VCaP (cell line): ENCODE results near the gene BZW1.

Experiments used
- H3K27ac ChIP-seq: fragments of 450-650 bp; 2 replicates; pipeline ENCODE4 v1.5.1; 2017
- TF ChIP-seq, protein P1 (sequence below): fragments of 450-650 bp; conservative IDR thresholded peaks from 2 replicates; pipeline ENCODE4 v1.5.1; 2017; ENCODE audit warnings: mild to moderate bottlenecking, moderate library complexity

BZW1 gene

DNA sequence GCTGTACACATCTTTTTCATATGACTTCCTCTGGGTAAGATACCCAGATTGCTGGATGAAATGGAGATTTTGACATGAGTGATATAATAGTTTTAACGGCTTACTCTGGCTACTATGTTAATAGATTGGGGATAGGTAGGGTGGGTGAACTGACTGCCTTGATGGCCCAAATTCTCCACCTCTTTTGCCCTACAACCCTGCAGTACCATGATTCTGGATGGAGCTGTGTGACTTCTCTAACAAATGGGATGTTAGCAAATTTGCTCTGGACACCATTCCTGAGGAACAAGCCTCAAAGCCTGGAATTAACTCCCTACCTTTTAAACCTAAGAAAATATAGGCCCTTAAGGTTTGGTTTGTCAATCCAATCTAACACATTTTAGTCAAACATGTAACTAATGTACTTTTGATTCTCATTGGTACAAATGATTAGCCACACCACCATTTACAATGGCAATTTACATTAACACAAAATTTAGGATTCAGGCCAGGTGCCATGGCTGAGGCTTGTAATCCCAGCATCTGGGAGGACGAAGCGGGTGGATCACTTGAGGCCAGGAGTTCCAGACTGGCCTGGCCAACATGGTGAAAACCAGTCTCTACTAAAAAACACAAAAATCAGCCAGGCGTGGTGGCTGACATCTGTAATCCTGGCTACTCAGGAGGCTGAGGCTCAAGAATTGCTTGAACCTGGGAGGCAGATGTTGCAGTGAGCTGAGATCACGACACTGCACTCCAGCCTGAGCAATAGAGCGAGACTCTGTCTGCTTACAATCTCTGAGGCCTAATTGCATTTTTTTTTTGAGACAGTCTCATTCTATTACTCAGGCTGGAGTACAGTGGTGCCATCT, 39.9 kb downstream of the BZW1 start:
- TF ChIP-seq, protein P1, sequence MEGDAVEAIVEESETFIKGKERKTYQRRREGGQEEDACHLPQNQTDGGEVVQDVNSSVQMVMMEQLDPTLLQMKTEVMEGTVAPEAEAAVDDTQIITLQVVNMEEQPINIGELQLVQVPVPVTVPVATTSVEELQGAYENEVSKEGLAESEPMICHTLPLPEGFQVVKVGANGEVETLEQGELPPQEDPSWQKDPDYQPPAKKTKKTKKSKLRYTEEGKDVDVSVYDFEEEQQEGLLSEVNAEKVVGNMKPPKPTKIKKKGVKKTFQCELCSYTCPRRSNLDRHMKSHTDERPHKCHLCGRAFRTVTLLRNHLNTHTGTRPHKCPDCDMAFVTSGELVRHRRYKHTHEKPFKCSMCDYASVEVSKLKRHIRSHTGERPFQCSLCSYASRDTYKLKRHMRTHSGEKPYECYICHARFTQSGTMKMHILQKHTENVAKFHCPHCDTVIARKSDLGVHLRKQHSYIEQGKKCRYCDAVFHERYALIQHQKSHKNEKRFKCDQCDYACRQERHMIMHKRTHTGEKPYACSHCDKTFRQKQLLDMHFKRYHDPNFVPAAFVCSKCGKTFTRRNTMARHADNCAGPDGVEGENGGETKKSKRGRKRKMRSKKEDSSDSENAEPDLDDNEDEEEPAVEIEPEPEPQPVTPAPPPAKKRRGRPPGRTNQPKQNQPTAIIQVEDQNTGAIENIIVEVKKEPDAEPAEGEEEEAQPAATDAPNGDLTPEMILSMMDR = no peak
- H3K27ac ChIP-seq = no peak overlapping the region

DNA sequence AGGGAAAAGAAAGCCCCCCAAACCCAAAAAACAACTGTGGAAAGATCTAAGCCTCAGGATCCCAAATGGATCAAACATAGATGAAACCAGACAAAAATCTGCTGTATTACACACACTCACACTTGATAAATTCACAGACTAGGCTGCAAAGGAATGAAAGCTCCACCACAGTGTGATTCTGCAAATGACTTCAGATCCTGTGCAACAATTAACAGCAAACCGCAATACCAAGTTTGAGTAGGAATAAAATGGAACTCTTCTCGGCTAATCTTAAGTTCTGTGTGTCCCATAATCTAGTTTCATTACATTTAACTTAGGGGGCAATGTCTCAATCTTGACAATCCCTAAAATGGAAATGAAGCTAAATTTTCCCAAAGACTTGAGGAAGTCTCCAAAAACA, 40.9 kb downstream of the BZW1 start:
- no peak overlapping the region for H3K27ac ChIP-seq
- TF ChIP-seq, protein P1 = no peak

DNA sequence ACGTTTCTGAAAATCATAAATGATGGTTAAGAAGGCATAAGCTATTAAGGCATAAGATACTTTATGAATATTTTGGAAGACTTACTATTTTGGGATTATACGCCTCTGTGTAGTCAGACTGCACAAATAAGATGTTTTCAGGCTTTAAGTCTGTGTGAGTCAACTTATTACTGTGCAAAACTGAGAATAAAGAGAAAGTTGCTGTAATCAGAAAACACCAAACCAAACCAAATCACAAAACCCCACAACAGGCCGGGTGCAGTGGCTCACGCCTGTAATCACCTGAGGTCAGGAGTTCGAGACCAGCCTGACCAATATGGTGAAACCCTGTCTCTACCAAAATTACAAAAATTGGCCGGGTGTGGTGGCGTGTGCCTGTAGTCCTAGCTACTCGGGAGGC, 45.1 kb downstream of the BZW1 start:
- TF ChIP-seq, protein P1 = no peak
- H3K27ac ChIP-seq = no peak overlapping the region

DNA sequence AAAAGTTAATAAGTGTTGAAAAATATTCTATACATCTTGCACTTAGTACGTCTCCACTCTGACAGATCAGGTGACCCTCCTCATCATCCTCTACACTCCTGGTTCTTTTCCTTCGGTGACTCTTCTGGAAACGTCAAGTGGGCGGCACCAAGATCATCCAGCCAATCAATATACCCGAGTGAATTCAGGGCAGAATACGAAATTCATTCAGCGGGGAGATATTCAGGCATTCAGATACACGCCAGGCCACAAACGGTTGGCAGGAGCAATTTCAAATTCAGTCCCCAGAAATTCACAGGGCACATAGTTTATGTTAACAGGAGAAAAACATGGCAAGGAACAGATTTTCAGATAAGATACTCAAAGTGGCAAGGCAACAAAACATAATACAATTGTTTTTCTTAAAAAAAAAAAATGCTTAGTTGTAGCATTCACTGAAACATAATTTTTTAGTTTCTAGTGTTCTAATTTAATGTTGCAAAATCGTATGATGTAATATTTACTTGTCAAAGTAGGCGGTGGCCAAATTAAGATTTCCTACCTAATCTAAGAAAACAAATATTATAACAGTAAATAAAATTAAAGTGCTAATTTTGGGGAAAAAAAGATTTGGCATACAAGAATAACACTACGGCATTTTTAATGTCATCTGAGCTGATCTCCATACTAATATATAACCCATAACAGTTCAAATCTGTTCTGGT, 48.5 kb downstream of the BZW1 start:
- TF ChIP-seq, protein P1 = no peak

DNA sequence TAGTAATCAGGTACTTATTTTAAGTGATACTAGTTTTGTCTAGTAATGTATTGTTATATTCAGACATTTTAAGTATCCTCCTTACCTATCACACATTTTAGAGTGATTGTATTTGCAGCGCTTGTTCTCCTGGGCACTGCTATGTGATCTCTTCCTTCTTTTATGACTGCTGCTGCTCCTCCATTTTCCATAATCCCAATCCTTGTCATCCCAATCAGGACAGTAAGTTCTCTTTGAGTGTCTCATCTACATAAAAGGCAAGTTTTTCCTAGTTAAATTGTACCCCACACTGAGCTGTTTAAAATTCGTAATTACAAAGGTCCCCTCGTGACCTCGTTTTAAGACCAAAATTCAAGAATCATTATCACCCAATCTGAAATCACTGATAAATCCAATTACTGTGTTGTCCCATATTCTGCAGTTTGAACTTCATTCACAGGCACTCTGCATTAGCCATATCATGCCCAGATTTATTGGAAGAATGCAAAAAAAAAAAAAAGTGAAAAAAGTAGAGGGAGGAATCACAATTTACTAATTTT, 50.0 kb downstream of the BZW1 start:
- H3K27ac ChIP-seq = peak overlapping the region; percentile 100; the same call in 1 of the 2 replicates
- TF ChIP-seq, protein P1 = no peak

More for the DNA sequence above, 48.5 kb downstream of the BZW1 start:
- no peak overlapping the region; the same call in 1 of the 2 replicates for H3K27ac ChIP-seq

DNA sequence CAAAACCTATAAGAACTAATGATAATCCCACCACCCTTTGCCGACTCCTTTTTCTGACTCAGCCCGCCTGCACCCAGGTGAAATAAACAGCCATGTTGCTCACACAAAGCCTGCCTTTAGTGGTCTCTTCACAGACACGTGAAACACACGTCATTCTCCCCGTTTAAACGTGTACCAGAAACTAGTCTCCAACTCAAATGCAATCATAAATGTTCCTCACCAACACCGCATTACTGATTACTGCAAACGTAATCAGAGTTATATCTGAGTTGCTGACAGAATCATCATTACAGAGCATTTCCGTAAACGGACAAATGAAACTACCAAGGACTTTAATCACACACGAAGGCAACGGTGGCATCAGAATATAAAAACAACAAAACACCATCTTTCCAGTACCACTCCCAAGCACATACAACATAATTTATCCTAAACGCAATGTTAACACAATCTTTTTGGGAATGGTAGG, 50.9 kb downstream of the BZW1 start:
- TF ChIP-seq, protein P1 = no peak
- H3K27ac ChIP-seq = peak overlapping the region; percentile 100; the same call in 1 of the 2 replicates

DNA sequence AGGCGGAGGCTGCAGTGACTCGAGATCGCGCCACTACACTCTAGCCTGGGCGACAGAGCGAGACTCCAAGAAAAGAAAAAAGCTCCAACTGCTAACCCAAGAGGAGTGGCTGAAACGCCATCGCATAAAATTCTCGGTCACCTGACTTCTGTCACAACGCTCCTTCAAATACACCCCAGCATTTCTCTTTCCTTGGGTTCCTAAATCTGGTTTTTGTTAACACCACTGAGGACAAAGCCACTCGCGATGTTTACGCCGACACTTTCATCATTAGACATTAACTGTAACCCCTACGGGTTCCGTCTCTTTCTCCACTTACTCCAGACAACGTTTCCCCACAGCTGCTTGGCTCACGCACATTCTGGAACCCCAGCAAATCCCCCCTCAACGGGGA, 52.1 kb downstream of the BZW1 start:
- TF ChIP-seq, protein P1 = no peak
- peak overlapping the region; percentile 100 for H3K27ac ChIP-seq
